Testis (tissue), 3 donors: ENCODE measurements around the gene PNMA1. TPM values are rescaled to one million over a fixed set of nuclear protein-coding genes. Genes with fewer than 3 reads are reported as not detected.
A peak's percentile ranks its signal among the peaks of the same experiment; 100 is the strongest.

ENCODE experiments used
- DNase-seq: peaks from one replicate; pipeline ENCODE4 v3.0.0-alpha.2; 2019
- H3K27ac ChIP-seq, 2 donors: fragments of 200-600 bp; sonication (generic); one replicate each; pipeline ENCODE4 v1.5.1; 2019
- H3K27me3 ChIP-seq: fragments of 200-600 bp; sonication (generic); one replicate; pipeline ENCODE4 v1.5.1; 2019
- H3K36me3 ChIP-seq: fragments of 200-600 bp; sonication (generic); one replicate; pipeline ENCODE4 v1.5.1; 2017; ENCODE audit warnings: low read depth; ENCODE audit errors: missing control alignments
- H3K4me1 ChIP-seq: fragments of 200-600 bp; sonication (generic); one replicate; pipeline ENCODE4 v1.5.1; 2019
- H3K4me3 ChIP-seq, 2 donors: fragments of 200-600 bp; sonication (generic); one replicate each; pipeline ENCODE4 v1.5.1; 2017 to 2019
- H3K9me3 ChIP-seq: fragments of 200-600 bp; sonication (generic); one replicate; pipeline ENCODE4 v1.5.1; 2017
- POLR2A ChIP-seq: fragments of 450-650 bp; IDR thresholded peaks from one replicate; pipeline ENCODE4 v1.6.1; 2017; ENCODE audit warnings: antibody characterized with exemption, mild to moderate bottlenecking, moderate library complexity
- WGBS, 2 donors: methylation state at CpG; one replicate each; pipeline ENCODE4 v1.1.5; 2018; 5-methylcytosine and 5-hydroxymethylcytosine counted together
- intact Hi-C: fragments of 100-400 bp; cut with DNase I; formaldehyde crosslinking; loops from one replicate; pipeline ENCODE4 v1.15.1; 2023; ENCODE audit warnings: low total_unique reads
- polyA plus RNA-seq: library from polyadenylated mRNA; stranded (reverse); fragments of 350-450 nt; fragmentation: Illumina TruSeq; extraction: RNeasy Lipid Tissue Mini Kit (QIAGEN cat#74804); gene quantifications from one replicate; pipeline ENCODE4 v1.2.3, GENCODE V29; 2014; ENCODE audit warnings: low read depth, low replicate concordance; ENCODE audit not compliant: insufficient read depth
- total RNA-seq, 2 donors: library from RNA; depleted of rRNA; stranded (reverse); fragments of >200 nt; gene quantifications; one replicate each; pipeline ENCODE4 v1.2.3, GENCODE V29; 2016
- TF ChIP-seq, protein P1 (sequence below), 3 experiments: fragments of 450-650 bp in 2 of 3; fragments of 200-600 bp in 1 of 3; sonication (generic) in 1 of 3; IDR thresholded peaks; one replicate each; pipeline ENCODE4 v1.5.1; 2016 to 2019; ENCODE audit warnings: antibody characterized with exemption in 3 of 3, mild to moderate bottlenecking in 2 of 3, moderate library complexity in 1 of 3

Gene PNMA1
- total and polyA plus RNA-seq, 3 donors from 2014 or later: 74.8 to 184 (median 85.6) TPM

DNA sequence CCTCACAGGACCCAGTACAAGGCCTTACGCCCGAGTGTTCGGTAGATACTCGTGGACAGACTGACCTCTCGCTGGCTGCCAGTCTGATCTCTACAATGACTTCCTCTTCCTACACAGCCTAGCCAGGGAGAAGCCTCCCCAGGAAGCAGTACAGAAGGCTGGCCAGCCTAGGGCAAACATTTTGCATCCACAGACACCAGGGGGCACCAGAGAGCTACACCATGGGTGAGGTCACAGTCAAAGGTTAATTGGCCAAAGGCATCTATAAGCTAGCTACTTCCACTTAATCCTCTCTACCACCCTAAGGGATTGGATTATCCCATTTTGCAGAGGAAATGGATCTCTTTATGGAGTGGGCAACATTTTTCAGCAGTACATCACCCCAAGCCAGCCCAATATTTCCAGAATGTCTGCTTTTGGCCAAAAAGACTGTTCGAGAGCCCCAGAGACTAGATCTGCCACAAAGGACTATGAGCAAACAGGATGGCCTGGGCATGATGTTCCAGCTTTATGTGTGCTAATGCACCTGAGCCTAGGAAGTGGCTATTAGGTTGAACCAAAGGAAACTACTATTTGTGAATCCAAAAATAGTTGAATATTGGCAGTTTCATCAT, 14.6 kb upstream of the PNMA1 start:
- H3K27me3 ChIP-seq: no peaks in the 10 kb centered on the region
- peak overlapping the region; percentile 66 to 75 for H3K27ac ChIP-seq
- 33 to 42% methylated on average over 6 of the region's 6 CpGs for WGBS, 2 donors
- intact Hi-C loops: loop anchor here (5.0 kb wide), 1 partner anchor 98 kb away; no protein-coding TSS in a partner anchor
- TF ChIP-seq POLR2A: no peak
- TF ChIP-seq, protein P1, sequence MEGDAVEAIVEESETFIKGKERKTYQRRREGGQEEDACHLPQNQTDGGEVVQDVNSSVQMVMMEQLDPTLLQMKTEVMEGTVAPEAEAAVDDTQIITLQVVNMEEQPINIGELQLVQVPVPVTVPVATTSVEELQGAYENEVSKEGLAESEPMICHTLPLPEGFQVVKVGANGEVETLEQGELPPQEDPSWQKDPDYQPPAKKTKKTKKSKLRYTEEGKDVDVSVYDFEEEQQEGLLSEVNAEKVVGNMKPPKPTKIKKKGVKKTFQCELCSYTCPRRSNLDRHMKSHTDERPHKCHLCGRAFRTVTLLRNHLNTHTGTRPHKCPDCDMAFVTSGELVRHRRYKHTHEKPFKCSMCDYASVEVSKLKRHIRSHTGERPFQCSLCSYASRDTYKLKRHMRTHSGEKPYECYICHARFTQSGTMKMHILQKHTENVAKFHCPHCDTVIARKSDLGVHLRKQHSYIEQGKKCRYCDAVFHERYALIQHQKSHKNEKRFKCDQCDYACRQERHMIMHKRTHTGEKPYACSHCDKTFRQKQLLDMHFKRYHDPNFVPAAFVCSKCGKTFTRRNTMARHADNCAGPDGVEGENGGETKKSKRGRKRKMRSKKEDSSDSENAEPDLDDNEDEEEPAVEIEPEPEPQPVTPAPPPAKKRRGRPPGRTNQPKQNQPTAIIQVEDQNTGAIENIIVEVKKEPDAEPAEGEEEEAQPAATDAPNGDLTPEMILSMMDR (IDR thresholded peaks at IDR 0.05): peak; percentile 88 to 96 (median 95)
- H3K9me3 ChIP-seq: no peaks in the 10 kb centered on the region
- H3K4me1 ChIP-seq: peaks cover 62% of the 10 kb centered on the region
- no peak overlapping the region for H3K4me3 ChIP-seq
- DNase-seq: peak; percentile 91
- H3K36me3 ChIP-seq: no peaks in the 10 kb centered on the region

DNA sequence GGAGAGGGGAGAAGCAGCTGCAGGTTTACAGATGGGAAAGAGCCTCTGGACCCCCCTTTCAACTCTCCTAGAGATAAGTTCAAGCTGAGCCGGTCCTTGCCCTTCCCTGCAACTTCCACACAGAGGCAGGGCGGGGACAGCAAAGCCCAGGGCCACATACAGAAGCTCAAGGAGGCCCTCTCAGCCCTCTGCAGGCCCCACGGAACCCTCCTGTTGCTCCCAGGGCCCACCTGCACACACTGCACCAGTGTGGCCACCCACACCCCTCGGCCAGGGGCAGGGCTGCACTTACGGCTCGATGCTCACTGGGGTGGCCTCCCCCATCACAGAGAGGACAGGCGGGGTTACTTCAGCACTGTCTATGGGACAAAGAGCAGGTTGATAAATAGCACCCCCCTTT, 13.0 kb upstream of the PNMA1 start:
- no peak for DNase-seq
- H3K27me3 ChIP-seq: no peaks in the 10 kb centered on the region
- intact Hi-C loops: loop anchor here (5.0 kb wide), 1 partner anchor 100 kb away; no protein-coding TSS in a partner anchor
- no peaks in the 10 kb centered on the region for H3K9me3 ChIP-seq
- H3K4me3 ChIP-seq: no peak overlapping the region
- no peaks in the 10 kb centered on the region for H3K36me3 ChIP-seq
- no peak overlapping the region for H3K27ac ChIP-seq
- TF ChIP-seq, protein P1 (IDR thresholded peaks at IDR 0.05): no peak
- no peak for TF ChIP-seq POLR2A
- 76 to 77% methylated on average over 5 to 7 of the region's 7 CpGs for WGBS, 2 donors
- H3K4me1 ChIP-seq: peaks cover 68% of the 10 kb centered on the region

DNA sequence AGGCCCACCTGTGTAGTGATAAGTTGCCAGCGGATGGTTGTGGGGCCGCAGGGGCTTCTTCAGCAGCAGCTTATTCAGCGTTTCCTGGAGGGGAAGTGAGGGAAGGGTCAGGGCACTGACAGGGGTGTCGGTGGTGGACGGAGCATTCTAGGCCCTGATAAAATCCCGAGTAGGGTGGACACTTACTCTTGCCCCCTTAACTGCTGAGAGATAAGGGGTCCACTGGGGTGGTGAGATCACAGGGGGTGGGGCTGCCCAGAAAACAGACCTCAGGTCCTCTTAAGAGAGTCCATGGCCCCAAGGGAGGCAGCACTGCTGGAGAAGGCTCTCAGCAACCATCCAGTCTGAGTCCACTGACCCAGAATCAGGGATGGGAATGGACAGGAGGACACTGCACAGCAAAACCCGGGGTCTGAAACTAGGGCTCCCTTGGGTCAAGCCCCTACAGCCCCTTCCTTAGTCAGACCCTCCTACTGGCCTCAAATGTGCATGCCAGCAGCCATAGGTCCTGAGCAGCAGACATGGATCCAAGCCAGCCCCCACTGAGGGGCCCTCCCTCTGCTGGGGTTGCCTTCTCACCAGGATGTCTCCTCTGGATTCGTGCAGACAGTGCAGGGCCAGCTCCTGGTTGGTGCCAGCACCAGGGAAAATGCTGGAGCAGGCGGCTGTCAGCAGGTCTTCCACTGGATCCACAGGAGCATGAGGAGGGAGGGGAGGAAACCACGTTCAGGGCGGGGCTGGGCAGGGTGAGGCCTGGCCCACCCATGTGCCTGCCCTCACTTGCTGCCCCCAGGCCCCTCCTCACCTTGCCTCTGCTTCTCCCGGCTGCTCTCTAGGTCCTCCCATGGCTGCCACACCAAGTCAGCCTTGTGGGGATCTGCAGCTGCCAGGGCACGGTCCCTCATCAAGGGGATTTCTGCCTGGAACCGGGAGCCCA, 12.1 kb upstream of the PNMA1 start:
- no peak for DNase-seq
- no peaks in the 10 kb centered on the region for H3K36me3 ChIP-seq

DNA sequence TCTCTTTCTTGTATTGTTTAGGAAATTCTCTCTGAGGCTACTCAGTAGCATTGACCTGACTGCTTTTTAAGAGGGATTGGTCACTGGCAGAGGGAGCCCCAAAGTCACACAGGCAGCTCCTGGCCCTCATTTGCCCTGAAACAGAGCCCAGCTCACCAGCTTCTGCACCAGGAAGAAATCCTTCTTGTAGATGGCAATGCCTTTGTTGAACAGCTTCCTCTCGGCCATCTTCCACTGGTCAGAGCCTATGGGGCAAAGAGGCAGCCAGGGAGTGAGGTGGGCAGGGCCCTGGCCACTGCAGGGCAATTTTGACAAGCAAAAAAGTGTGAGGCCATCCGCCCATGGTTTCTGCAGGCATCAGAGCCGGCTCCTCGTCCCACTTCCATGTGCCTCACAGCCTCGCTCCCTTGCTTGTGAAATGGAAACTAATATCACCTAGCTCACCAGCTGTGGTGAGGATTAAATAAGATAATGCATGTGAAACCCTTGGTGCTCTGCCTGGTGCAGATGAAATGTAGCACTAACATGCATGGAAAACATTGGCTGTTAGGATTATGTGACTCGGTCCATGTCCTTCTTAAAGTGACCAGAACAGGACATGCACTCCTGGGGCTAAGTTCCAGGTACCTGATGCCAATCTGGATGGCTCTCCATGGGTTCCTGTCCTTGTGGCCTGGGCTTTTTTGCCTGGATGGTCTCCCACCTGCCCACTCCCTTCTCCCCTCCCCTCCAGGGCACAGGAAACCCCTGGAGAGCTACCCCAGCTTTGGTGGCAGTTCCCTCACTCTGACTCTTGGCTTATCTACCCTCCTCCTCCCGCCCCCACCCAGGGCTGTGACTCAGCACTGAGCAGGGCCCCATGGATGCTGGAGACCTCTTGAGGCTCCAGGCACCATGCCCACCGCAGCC, 11.2 kb upstream of the PNMA1 start:
- intact Hi-C loops: loop anchor here (5.0 kb wide), 1 partner anchor 102 kb away; no protein-coding TSS in a partner anchor
- Histone ChIP-seq H3K27me3 (no peaks in the 10 kb centered on the region), H3K36me3 (no peaks in the 10 kb centered on the region), H3K27ac (peak overlapping the region; percentile 28 to 73), H3K4me1 (peaks cover 51% of the 10 kb centered on the region), H3K4me3 (no peak overlapping the region), H3K9me3 (no peaks in the 10 kb centered on the region)
- no peak for TF ChIP-seq POLR2A
- TF ChIP-seq, protein P1 (IDR thresholded peaks at IDR 0.05): no peak
- WGBS, 2 donors: 74 to 77% methylated on average over 8 of the region's 8 CpGs
- no peak for DNase-seq

More for the DNA sequence above, 12.1 kb upstream of the PNMA1 start:
- H3K4me1 ChIP-seq: peaks cover 60% of the 10 kb centered on the region
- TF ChIP-seq, protein P1 (IDR thresholded peaks at IDR 0.05): no peak
- no peak for TF ChIP-seq POLR2A
- no peaks in the 10 kb centered on the region for H3K27me3 ChIP-seq
- no peak overlapping the region for H3K4me3 ChIP-seq
- whole genome bisulfite sequencing, 2 donors: 68 to 71% methylated on average over 7 to 14 of the region's 14 CpGs
- intact Hi-C loops: loop anchor here (5.0 kb wide), 1 partner anchor 101 kb away; no protein-coding TSS in a partner anchor
- H3K9me3 ChIP-seq: no peaks in the 10 kb centered on the region
- peak overlapping the region; percentile 28 to 47 for H3K27ac ChIP-seq
